Body of pancreas (tissue), 4 donors: ENCODE measurements around the gene ATG10.

ENCODE experiments used
- POLR2A ChIP-seq, 3 donors: fragments of 450-650 bp; IDR thresholded peaks; one replicate each; pipeline ENCODE4 v1.6.1; 2016; ENCODE audit warnings: antibody characterized with exemption in 3 of 3, mild to moderate bottlenecking in 2 of 3
- TF ChIP-seq, protein P1 (sequence below), 7 experiments: fragments of 450-650 bp in 4 of 7; fragments of 200-600 bp in 3 of 7; sonication (generic) in 3 of 7; IDR thresholded peaks; one replicate each; pipeline ENCODE4 v1.5.1; 2016 to 2019; ENCODE audit warnings: antibody characterized with exemption in 7 of 7

DNA sequence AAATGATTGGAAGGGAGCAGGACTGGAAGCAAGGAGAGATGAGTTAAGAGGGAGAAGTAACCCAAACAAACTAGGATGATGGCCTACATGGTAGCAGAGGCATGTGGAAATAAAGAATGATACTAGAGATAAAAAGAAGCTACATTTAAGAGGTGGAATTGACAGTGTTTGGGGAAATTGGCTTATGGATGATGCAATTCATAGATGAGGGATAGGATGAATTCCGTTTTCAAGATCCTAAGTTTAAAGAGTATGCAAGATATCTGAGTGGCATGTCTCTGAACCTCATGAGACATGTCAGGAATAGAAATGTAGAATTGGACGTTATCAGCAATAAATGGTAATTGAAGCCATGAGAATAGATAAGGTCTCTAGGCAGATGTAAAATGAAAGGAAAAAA is 232.7 kb downstream of the ATG10 start:
- TF ChIP-seq, protein P1, sequence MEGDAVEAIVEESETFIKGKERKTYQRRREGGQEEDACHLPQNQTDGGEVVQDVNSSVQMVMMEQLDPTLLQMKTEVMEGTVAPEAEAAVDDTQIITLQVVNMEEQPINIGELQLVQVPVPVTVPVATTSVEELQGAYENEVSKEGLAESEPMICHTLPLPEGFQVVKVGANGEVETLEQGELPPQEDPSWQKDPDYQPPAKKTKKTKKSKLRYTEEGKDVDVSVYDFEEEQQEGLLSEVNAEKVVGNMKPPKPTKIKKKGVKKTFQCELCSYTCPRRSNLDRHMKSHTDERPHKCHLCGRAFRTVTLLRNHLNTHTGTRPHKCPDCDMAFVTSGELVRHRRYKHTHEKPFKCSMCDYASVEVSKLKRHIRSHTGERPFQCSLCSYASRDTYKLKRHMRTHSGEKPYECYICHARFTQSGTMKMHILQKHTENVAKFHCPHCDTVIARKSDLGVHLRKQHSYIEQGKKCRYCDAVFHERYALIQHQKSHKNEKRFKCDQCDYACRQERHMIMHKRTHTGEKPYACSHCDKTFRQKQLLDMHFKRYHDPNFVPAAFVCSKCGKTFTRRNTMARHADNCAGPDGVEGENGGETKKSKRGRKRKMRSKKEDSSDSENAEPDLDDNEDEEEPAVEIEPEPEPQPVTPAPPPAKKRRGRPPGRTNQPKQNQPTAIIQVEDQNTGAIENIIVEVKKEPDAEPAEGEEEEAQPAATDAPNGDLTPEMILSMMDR (IDR thresholded peaks at IDR 0.05), result no peak
- no peak for TF ChIP-seq POLR2A (IDR thresholded peaks at IDR 0.05)
